HG02642 (cell line): ENCODE data around the gene GRM7.

Experiments
- ATAC-seq: cut with Tn5 transposase; IDR thresholded peaks from one replicate; pipeline ENCODE4 v1.9.1; 2021; ENCODE audit warnings: mild to moderate bottlenecking; ENCODE audit not compliant: unreplicated experiment, poor library complexity

Gene GRM7

DNA sequence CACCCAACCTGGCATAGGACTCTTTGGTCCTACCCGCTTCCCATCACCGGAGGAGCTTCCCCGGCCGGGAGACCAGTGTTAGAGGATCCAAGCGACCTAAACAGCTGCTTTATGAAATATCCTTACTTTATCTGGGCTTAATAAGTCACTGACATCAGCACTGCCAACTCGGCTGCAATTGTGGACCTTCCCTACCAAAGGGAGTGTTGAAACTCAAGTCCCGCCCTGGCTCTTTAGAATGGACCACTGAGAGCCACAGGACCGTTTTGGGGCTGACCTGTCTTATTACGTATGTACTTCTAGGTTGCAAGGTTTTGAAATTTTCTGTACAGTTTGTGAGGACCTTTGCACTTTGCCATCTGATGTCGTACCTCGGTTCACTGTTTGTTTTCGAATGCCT, 879.5 kb downstream of the GRM7 start:
- no peak for ATAC-seq

DNA sequence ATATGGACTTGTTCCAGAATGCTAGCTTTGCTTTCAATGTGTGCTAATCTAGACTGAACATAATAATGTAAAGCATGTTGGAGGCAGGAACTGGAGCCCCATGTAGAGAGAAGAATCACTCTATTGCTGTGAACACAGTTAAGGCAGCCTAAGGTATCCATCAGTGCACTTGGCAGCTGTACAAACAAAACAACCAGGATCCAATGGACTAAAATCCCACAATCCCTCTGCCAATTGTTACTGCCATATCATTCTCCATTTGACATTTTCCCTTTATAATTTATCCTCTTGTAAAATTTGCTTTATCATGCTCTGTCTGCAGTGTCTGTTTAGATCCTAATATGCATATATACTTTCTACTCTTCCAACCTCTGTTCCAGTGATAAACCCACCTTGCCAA, 883.9 kb downstream of the GRM7 start:
- ATAC-seq = no peak

DNA sequence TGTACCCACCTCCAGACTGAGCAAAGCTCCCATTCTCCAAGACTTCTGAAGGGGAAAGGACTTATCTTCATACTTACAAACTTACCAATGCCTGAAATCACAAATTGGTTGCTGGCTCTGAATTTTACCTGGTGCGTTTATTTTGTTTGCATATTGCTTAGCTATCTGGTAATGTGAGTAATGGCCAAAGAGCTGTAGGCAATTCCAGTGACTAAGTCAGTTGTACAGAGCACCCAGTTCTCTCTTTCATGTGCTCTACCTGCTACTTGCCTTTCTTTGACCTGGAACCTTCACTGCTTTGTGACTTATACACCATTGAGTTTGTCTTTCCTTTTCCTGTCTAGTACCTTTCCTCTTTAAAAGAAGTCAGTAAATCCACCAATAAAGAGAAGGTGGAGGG, 884.8 kb downstream of the GRM7 start:
- no peak for ATAC-seq

DNA sequence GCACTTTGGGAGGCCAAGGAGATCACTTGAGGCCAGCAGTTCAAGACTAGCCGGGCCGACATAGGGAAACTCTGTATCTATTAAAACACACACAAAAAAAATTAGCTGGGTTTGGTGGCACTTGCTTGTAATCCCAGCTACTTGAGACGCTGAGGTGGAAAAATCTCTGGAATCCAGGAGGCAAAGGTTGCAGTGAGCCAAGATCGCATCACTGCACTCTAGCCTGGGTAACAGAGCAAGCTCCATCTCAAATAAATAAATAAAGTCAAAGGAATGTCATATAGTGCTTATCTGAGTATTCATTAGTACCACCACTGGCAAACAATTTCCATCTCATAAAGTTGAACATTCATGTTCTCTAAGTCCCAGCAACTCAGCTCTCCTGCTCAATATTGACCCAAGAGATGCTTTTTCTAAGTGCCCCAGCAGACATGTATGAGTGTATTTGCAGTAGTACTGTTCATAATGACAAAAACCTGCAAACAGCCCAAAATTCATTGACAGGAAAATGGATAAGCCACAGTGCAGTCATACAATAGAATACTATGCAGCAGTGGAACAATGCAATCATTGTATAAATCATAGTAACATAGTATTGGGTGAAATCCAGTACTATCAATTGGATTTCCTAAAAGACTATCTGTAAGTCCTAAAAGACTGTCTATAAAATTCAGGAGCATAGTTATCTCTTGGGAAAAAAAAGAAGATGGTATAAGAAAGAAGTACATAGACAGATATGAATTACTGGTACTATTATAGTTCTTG, 889.2 kb downstream of the GRM7 start:
- ATAC-seq = no peak

DNA sequence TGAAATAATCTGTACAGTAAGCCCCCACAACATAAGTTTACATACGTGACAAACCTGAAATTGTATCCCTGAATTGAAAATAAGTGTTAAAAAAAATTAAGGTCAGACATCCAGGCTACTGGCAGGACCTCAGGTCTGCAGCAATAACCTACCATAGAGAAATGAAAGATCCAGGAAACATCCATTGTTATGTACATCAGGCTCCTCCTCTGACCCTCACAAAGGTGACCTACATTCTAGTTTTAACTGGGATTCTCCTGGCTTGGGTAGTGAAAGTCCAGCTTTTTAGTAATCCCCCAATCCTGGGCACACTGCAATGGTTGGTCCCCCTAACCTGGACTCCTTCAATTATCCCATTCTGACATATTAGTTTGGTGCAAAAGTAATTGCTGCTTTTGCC, 891.1 kb downstream of the GRM7 start:
- no peak for ATAC-seq

DNA sequence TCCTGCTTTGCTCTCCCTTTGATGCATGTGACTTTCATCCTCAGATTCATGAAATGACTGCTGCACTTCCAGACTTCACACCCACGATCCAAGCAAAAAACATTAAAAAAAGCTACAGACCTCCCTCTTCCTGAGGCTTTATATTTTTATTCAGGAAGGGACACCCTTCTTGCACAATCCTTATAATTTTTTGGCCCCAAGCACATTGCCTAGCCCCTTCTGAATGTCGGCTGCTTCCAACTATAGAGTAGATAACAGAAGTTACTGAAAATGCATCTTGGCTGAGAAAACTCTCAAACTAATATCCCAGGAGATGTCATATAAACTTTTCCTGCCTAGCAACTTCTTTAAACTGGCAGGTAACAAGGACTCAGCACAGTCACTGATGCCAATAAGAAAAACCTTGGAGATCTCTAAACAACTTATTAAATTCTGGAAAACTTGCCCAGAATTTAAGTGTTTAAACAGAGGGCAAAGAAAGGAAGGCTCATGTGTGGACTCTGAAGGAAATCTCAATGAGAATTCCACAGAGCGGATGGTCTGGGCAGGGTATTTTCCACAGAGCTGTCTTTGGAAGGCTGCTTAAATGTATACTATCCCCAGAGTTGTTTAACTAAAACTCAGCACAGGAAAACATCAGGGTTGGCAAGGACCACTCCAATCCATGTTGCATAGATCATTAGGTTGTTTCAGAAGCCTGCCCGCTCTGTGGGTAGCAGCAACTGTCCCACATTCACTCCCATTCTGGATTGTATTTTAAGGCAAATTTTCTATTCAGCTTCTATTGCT, 893.9 kb downstream of the GRM7 start:
- ATAC-seq = no peak

DNA sequence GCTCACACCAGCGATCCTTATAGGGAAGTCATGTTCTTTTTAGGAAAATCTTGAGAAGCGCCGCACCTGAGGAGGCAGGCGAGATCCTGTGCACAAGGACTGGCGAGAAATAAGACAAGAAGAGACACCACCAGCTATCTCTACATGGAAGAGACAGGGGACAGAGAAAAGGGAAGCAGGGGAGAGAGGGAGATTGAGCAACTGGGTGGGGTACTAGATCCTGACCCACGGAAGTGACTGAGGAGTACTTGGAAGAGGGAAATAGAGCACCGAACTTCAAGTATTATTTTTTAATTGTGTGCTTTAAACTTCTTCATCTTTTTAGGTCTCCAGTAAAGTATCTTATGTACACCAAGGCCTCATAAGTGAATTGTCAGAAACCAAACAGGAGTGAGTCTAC, 898.7 kb downstream of the GRM7 start:
- no peak for ATAC-seq

DNA sequence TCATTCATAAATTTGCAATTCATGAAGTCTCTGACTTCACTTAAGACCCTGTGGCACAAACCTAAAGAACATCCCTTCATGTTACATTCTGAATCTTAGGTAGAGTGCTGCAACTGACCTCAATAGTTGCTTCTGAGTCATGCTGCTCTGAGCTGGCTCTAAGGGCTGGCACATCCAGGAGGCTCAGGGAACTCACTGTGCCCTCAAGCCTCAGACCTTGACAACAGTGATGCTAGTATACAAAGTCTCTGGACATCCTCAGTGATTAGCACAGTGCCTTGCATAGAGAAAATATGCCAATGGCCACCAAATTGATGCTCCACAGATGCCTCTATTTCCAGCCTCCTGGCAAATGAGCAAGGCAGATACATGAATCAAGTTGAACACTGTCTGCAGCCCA, 899.8 kb downstream of the GRM7 start:
- ATAC-seq = no peak

DNA sequence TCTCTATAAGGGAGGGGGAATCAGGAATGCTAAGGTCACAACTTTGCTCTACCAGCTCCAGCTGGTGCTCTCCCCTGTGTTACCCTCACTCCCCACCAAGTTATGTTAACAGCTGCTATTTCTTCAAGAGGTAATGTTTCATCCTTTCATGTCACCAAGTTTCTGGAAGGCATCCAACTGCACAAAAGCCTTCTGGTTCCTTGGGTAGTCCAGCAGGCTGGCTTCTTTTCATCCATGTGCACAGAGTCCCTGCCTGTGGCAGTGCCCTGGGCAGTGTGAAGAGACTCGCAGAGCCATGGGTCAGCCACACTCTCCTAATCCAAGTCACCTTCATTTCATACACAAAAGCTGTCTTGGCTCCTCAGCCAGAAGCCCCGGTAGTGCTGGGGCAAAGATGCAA, 903.2 kb downstream of the GRM7 start:
- no peak for ATAC-seq

DNA sequence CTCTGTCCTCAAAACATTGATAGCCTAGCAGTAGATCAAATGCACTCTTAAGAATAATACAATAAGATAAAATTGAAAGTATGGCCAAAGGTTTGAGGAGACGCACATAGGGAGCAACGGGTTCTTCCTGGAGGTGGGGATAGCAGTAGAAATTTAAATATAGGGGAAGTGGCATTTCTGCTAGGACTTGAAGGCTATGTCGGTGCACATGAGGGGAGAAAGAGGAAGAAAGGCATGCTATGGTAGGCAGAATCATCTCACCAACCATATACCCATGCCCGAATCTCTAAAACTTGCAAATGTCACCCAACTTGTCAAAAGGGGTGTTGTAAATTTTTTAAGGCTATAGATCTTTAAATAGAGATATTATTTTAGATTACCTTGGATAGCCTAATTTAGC, 905.6 kb downstream of the GRM7 start:
- no peak for ATAC-seq

DNA sequence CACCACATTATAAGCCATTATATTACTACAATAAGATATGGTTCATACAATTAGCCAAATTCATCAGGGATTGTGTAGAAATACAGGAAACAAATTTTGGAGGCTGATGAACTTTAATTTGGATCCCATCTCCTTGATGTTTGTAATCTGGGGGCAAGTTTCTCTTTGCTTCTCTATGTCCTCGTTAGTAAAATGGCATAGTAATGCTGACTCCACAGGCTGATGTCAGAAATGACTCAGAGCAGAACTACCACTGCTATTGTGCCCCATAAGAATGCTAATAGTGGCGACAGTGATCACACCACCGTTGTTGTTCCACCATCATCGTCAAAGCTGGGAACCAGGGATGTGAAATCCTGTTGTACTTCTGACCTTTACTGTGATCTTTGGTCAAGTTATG, 918.4 kb downstream of the GRM7 start:
- ATAC-seq = no peak

DNA sequence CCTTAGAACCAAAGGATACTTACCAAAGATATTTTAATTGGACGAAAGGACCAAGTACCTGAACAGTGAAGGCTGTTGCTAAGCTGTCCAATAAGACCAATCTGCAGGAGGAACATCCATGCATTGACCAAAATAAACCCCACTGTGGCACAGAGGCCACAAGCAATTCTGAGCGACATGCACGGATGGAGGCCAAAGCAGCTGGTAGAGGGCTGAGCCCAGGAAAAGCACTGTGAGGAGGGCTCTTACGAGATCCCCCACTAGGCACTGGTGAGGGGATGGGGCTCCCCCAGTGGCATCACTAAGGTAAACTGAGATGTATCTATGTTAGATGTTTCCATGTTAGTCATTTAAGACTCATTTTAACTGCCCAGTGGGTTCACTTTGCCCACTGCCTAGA, 920.5 kb downstream of the GRM7 start:
- ATAC-seq = no peak

DNA sequence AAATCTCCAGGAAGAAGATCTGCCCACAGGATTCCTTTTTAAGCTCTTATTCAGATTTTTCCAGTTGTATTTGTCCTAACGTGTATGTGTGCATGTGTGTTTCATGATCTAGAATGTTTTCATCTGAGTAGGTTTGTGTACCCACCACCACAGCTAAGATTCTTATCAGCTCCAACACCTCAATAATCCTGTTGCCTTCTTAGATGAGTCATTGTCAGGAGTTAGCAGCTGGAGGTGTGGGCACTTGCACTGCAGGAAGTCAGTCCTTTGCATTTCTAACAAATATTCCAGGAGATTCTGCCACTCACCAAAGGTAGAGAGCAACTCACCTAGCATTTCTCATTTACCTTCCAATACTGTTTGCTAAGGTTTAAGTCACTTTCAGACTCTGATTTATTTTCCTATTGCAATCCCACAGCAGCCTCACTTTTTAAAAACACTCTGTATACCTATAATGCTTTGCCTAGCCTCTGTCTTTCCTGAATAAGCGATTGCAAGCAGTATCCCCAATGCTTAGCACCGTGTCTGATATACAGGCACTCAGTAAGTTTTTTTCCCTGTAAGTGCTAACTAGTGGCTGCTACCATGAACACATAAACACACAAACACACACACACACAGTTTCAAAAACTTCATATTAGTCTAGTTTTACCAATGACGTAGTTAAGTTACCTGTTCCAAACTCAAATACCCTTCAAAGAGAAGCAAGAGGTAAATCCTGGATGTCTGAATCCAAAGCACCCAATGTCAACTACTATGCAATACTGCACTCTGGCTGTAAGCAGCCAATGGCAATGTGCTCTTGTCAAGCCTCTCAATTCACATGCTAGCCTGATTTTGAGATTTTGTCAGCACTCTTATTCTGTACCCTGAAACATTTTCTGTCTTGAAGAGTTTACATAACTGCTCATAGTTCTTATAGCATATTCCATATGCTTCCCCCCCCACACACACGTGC, 927.2 kb downstream of the GRM7 start:
- ATAC-seq = no peak

DNA sequence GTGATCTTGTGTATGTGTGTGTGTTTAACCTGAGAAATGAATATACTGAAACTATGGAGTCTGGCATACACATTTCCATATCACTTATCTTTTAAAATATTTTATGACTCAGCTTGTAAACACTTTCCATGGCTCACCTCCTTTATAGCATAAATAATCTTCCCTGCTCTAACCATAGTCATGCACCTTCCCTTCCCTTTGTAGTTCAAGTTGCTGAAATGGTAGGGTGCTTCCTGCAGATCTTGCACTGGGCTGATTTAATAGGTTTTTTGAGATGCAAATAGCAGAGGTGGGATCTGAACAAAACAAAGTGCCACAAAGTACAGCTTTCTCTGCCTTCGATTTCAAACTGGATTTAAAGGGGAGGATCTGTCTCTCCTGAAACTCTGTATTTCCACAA, 928.0 kb downstream of the GRM7 start:
- no peak for ATAC-seq

DNA sequence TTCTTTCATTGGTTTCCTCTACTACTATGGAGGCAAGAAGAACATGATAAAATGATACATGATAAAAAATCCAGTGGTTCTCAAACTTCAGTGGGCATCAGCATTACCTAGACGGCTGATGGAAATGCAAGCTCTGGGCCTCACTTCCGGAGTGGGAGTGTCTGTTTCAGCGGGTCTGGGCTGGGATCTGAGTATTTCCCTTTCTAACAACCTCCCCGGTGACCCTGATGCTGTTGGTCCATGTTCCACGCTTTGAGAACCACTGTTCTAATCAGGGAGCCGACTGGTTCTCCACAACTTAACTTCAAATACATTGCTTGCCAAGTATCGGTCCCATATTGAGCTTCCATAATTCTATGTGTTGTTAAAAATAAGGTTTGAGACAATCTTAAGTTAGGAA, 928.4 kb downstream of the GRM7 start:
- ATAC-seq = no peak

DNA sequence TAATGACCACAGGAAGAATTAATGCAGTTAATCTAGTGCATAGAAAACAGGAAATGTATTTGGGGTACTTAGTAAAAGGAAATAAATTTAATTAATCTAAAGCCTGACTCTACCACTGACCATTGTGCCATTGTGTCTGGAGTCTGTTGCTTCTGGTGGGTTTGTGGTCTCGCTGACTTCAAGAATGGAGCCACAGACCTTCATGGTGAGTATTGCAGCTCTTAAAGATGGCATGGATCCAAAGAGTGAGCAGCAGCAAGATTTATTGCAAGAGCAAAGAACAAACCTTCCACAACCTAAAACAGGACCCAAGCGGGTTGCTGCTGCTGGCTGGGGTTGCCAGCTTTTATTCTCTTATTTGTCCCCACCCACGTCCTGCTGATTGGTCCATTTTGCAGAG, 929.2 kb downstream of the GRM7 start:
- ATAC-seq = no peak
